Spleen (tissue), 11 donors: ENCODE results near the gene SCAMP4. TPM values are rescaled to one million over a fixed set of nuclear protein-coding genes. Genes with fewer than 3 reads are reported as not detected.

ENCODE experiments used
- DNase-seq: peaks from one replicate; pipeline ENCODE4 v3.0.0-alpha.2; 2020
- H3K27ac ChIP-seq, 8 donors: fragments of 200-600 bp; sonication (generic) in 7 of 8; 1 replicate in 4 of 8; 2 replicates in 4 of 8; pipeline versions ENCODE4 v1.5.0 to v1.8.0; 2016 to 2021; ENCODE audit warnings: inconsistent platforms in 4 of 8, mild to moderate bottlenecking in 4 of 8, moderate library complexity in 1 of 8
- H3K27me3 ChIP-seq, 7 donors: fragments of 200-600 bp; sonication (generic) in 6 of 7; replicated peaks in 1 of 7; 1 replicate in 4 of 7; 2 replicates in 3 of 7; pipeline versions ENCODE4 v1.5.0 to v1.8.0; 2016 to 2021; ENCODE audit warnings: inconsistent platforms in 3 of 7, mild to moderate bottlenecking in 1 of 7
- H3K36me3 ChIP-seq, 6 donors: fragments of 200-600 bp; sonication (generic) in 5 of 6; 1 replicate in 4 of 6; 2 replicates in 2 of 6; pipeline versions ENCODE4 v1.5.0 to v1.8.0; 2016 to 2021; ENCODE audit warnings: inconsistent platforms in 2 of 6
- H3K4me1 ChIP-seq, 6 donors: fragments of 200-600 bp; sonication (generic) in 5 of 6; 1 replicate in 3 of 6; 2 replicates in 3 of 6; pipeline versions ENCODE4 v1.5.0 to v1.8.0; 2016 to 2021; ENCODE audit warnings: inconsistent platforms in 3 of 6
- H3K4me3 ChIP-seq, 8 donors: fragments of 200-600 bp; sonication (generic) in 7 of 8; 1 replicate in 4 of 8; 2 replicates in 4 of 8; pipeline versions ENCODE4 v1.5.0 to v1.8.0; 2016 to 2021; ENCODE audit warnings: inconsistent platforms in 4 of 8, mild to moderate bottlenecking in 4 of 8, moderate library complexity in 2 of 8
- H3K9me3 ChIP-seq, 8 donors: fragments of 200-600 bp; sonication (generic) in 7 of 8; 1 replicate in 4 of 8; 2 replicates in 4 of 8; pipeline versions ENCODE4 v1.5.0 to v1.8.0; 2016 to 2021; ENCODE audit warnings: inconsistent platforms in 4 of 8
- CTCF ChIP-seq, 11 experiments: fragments of 200-600 bp in 7 of 11; fragments of 450-650 bp in 4 of 11; sonication (generic) in 4 of 11; IDR thresholded peaks in 8 of 11; conservative IDR thresholded peaks in 3 of 11; 1 replicate in 7 of 11; 2 replicates in 4 of 11; pipeline versions ENCODE4 v1.4.0 to v1.8.0; 2016 to 2021; ENCODE audit warnings: antibody characterized with exemption in 11 of 11, inconsistent platforms in 4 of 11, mild to moderate bottlenecking in 1 of 11
- POLR2A ChIP-seq, 3 donors: fragments of 450-650 bp; IDR thresholded peaks; one replicate each; pipeline ENCODE4 v1.5.1; 2017; ENCODE audit warnings: antibody characterized with exemption in 3 of 3, mild to moderate bottlenecking in 1 of 3
- POLR2AphosphoS5 ChIP-seq, 3 donors: sonication (generic); formaldehyde crosslinking; IDR thresholded peaks; one replicate each; pipeline ENCODE4 v1.5.1; 2017; ENCODE audit warnings: antibody characterized with exemption in 3 of 3
- WGBS, 5 donors: extraction: QIAGEN DNeasy Blood & Tissue Kit in 3 of 5; methylation state at CpG; one replicate each; pipeline versions ENCODE4 v1.1.5 to v1.1.7; 2013 to 2018; 5-methylcytosine and 5-hydroxymethylcytosine counted together
- intact Hi-C: fragments of 100-400 bp; cut with DNase I; formaldehyde crosslinking; loops from one replicate; pipeline ENCODE4 v1.15.0; 2023; ENCODE audit warnings: low total_unique reads
- polyA plus RNA-seq, 3 donors: library from polyadenylated mRNA; stranded (reverse); fragments of 200-250 nt; gene quantifications; one replicate each; pipeline ENCODE4 v1.2.1, GENCODE V29; 2013
- total RNA-seq, 7 donors: library from RNA; depleted of rRNA in 3 of 7; stranded (reverse); fragments of >200 nt in 3 of 7; fragmentation: NEBNext Ultra II Directional in 4 of 7; extraction: Animal tissue kit (Norgen Biotek cat#: 25700) in 4 of 7; gene quantifications; one replicate each; pipeline versions ENCODE4 v1.1.0 to v1.2.1, GENCODE V29; 2016 to 2021
- donor health status: healthy with polysubstance abuse.
- donor health status: DM: no; HTN: no; CAD: no; lungs with moderate emphysema.
- donor health status: DM: no; HTN: no; CAD: no.
- donor health status: Bipolar disorder and iron deficiency.
- donor health status: healthy.
- donor health status: DM: no; HTN: no; CAD: no.
- donor health status: DM: yes; HTN: yes; CAD: no.

The SCAMP4 gene
- total and polyA plus RNA-seq, 10 donors: 13.0 to 92.2 (median 51.8) TPM

DNA sequence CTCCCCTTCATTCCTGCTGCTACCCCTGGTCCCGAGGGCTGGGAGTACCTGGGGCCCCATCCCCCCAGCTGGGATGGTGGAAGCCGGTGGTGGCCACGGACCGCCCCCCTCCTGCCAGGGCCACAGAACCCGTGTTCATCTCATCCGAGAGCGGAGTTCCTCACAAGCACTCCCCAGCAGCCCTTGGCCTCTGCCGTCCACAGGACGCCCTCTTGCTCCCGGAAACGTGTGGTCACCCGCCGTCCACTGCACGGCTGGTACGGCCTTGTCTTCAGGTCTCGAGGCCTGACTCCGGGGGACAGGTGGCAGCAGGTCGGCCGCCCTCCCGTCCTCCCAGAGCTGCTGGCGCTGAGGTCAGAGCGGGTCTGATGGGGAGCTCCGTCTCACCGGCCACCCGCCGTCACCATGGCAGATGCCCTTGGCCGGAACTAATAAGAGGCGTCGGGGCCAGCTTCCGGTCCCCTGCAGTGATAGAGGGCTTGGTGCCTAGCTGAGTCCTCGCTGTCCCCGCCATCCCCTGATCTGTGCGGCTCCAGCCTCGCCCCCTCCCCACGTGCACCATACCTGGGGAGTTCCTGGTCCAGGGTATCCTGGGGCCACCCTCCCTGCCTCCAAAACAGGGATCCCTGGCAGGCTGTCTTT, 19.2 kb downstream of the SCAMP4 start:
- Histone ChIP-seq H3K4me1 (peaks cover 3 to 41% (median 12%) of the 10 kb centered on the region in 6 donors), H3K9me3 (no peaks in the 10 kb centered on the region), H3K4me3 (no peak overlapping the region), H3K36me3 (peaks cover 0 to 66% (median 43%) of the 10 kb centered on the region in 6 donors), H3K27me3 (no peaks in the 10 kb centered on the region), H3K27ac (peak overlapping the region in 3 of 8 donors; percentile 59 to 77 (median 73))
- intact Hi-C loops: no loop called here
- TF ChIP-seq POLR2AphosphoS5 (IDR thresholded peaks at IDR 0.05) (peak in 1 of 3 donors; percentile 61), CTCF (IDR thresholded peaks at IDR 0.05 in 8 of 11, conservative IDR thresholded peaks at IDR 0.05 in 3 of 11) (no peak), POLR2A (IDR thresholded peaks at IDR 0.05) (no peak)
- no peak for DNase-seq
- 89 to 93% (median 92%) methylated on average over 24 to 35 of the region's 35 CpGs for WGBS, 5 donors

DNA sequence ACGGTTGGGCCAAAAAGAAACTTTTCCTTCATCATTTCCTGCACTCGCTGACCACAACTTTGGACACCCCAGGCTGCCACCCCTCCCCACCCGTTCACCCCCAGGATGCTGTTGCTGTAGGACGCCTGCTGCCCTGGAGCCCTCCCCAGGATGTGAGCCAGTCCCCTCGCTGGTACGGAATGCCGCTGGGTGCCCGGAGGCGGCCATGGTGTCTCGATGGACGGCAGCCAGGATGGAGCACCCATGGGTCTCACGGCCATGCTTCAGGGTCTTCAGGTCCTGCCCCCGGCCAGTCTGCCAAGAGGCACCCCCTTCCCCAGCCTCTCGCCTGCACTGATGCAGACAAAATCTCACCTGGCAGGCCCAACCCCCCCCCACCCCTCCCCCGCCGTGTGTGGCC, 20.3 kb downstream of the SCAMP4 start:
- H3K4me3 ChIP-seq: no peak overlapping the region
- H3K4me1 ChIP-seq: peaks cover 9 to 52% (median 19%) of the 10 kb centered on the region in 6 donors
- 82 to 90% (median 87%) methylated on average over 15 to 16 of the region's 16 CpGs for WGBS, 5 donors
- TF ChIP-seq POLR2A (IDR thresholded peaks at IDR 0.05) (no peak), POLR2AphosphoS5 (IDR thresholded peaks at IDR 0.05) (peak in 1 of 3 donors; percentile 17)
- no peaks in the 10 kb centered on the region for H3K27me3 ChIP-seq
- DNase-seq: no peak
- no peak overlapping the region for H3K27ac ChIP-seq
- H3K36me3 ChIP-seq: peaks cover 0 to 55% (median 33%) of the 10 kb centered on the region in 6 donors
- H3K9me3 ChIP-seq: no peaks in the 10 kb centered on the region
- intact Hi-C loops: no loop called here

DNA sequence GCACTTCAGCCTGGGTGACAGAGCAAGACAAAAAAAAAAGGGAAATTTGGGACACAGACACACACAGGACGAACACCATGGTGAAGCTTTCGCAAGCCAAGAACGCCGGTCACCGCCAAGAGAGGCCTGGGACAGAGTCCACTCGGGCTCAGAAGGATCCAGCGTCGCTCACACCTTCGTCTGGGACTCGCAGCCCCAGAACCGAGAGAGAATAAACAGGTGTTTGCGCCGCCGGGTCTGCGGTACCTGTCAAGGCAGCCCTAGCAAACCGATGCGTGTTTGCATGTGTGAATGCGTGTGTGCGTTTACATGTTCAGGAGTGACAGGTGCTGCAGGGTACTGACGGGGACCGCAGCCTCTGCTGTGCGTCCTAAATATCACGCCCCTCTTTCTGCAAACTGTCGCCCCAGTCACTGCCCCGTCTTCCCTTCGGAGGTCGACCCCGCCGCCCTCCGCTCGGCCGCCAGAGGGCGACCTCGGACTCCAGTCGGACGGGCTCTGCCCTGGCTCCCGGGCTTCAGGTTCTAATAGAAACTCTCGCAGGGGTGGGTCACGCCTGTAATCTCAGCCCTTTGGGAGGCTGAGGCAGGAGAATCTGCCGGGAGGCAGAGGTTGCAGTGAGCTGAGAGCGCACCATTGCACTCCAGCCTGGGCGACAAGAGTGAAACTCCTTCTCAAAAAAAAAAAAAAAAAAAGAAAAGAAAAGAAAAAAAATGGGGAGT, 24.0 kb downstream of the SCAMP4 start:
- Histone ChIP-seq H3K27me3 (no peaks in the 10 kb centered on the region), H3K4me3 (peak overlapping the region in 7 of 8 donors; percentile 21 to 64 (median 33)), H3K4me1 (peaks cover 9 to 50% (median 19%) of the 10 kb centered on the region in 6 donors), H3K36me3 (peaks cover 0 to 19% (median 7%) of the 10 kb centered on the region in 6 donors), H3K9me3 (peaks cover 0 to 5% (median 0%) of the 10 kb centered on the region in 8 donors), H3K27ac (peak overlapping the region in 3 of 8 donors; percentile 8 to 42 (median 18))
- WGBS, 5 donors: 9 to 20% (median 12%) methylated on average over 28 to 42 of the region's 42 CpGs
- intact Hi-C loops: no loop called here
- DNase-seq: peak; percentile 96
- TF ChIP-seq CTCF (IDR thresholded peaks at IDR 0.05 in 8 of 11, conservative IDR thresholded peaks at IDR 0.05 in 3 of 11) (peak; percentile 80 to 95 (median 91)), POLR2AphosphoS5 (IDR thresholded peaks at IDR 0.05) (peak; percentile 74 to 88 (median 76)), POLR2A (IDR thresholded peaks at IDR 0.05) (no peak)

GRCh38 chr19:1931445-1931844, 26.2 kb downstream of the SCAMP4 start:
- TF ChIP-seq CTCF (IDR thresholded peaks at IDR 0.05 in 8 of 11, conservative IDR thresholded peaks at IDR 0.05 in 3 of 11) (no peak), POLR2A (IDR thresholded peaks at IDR 0.05) (no peak), POLR2AphosphoS5 (IDR thresholded peaks at IDR 0.05) (no peak)
- H3K36me3 ChIP-seq: no peaks in the 10 kb centered on the region
- 90 to 100% (median 95%) methylated on average over 1 of the region's 1 CpG for WGBS, 5 donors
- no peak overlapping the region for H3K27ac ChIP-seq
- no peak overlapping the region for H3K4me3 ChIP-seq
- H3K27me3 ChIP-seq: no peaks in the 10 kb centered on the region
- peaks cover 9 to 66% (median 31%) of the 10 kb centered on the region in 6 donors for H3K4me1 ChIP-seq
- H3K9me3 ChIP-seq: peaks cover 0 to 11% (median 1%) of the 10 kb centered on the region in 8 donors
- DNase-seq: no peak
- intact Hi-C loops: no loop called here
